AG20443 (cell line): ENCODE measurements around the gene PTPRN2.
"Not testable (repeated sequence)": the region's sequence is repeated elsewhere in the genome, so short reads cannot be mapped to it uniquely, and the experiment has no call there.

Experiments used
- DNase-seq: peaks from one replicate; pipeline ENCODE4 v3.0.0; 2012; ENCODE audit warnings: low spot score, mixed read lengths

Gene PTPRN2

DNA sequence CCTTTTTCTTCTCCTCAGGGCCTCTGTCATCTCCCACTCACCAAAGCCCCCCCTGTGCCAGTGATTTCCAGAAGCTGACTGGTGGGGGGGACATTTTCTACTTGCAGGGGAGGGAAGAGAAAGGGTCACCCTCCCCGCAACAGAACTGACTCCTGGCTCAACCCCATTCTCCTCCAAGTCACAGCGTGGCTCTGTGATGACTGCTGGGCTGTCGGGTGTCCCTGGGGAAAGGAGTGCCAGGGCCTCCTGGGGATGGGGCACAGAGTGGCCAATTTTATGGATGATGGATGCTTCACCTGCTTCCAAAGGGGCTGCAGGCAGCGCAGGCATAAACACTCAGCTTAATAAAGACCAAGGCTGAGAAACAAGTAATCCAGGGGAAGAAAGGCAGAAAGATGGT, 523.0 kb downstream of the PTPRN2 start:
- DNase-seq, result no peak

DNA sequence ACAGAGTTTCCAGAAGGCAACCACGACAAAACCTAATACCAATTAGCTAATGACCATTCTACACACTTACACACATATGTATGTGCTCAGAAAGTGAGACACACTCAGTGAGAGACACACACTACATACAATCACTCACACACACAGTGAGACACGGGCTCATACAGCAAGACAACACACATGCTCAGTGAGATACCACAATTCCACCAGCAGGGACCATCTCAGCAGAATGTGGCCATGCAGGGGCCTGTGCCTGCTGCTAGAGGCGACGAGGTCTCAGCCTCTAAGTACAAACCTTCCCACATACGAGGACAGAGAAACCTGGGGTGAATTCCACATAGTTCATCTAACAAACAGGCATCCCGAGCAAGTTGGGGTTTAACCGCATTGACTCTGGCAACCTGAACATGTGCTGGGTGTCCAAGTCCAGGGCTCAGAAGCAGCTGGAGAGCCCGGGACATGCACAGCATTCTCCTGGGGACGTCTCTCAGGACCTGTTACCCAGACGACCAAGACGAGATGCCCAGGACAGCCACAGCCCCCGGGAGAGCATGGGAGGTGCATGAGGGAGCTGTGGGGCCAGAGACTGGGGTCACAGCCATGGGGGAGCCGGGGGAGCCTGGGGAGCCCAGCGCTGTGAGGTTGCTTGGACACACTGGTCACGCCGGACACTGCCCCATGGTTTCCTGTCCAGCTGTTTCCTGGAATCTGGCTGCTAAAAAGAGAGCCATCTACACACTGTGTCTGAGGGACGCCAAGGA, 523.6 kb downstream of the PTPRN2 start:
- no peak for DNase-seq

DNA sequence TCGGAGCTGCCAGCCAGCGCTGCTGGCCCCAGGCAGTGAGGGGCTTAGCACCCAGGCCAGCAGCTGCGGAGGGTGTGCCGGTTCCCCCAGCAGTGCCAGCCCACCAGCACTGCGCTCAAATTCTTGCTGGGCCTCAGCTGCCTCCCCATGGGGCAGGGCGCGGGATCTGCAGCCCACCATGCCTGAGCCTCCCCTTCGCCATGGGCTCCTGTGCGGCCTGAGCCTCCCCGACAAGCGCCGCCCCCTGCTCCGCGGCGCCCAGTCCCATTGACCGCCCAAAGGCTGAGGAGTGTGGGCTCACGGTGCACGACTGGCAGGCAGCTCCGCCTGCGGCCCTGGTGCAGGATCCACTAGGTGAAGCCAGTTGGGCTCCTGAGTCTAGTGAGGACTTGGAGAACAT, 525.0 kb downstream of the PTPRN2 start:
- DNase-seq, result no peak

DNA sequence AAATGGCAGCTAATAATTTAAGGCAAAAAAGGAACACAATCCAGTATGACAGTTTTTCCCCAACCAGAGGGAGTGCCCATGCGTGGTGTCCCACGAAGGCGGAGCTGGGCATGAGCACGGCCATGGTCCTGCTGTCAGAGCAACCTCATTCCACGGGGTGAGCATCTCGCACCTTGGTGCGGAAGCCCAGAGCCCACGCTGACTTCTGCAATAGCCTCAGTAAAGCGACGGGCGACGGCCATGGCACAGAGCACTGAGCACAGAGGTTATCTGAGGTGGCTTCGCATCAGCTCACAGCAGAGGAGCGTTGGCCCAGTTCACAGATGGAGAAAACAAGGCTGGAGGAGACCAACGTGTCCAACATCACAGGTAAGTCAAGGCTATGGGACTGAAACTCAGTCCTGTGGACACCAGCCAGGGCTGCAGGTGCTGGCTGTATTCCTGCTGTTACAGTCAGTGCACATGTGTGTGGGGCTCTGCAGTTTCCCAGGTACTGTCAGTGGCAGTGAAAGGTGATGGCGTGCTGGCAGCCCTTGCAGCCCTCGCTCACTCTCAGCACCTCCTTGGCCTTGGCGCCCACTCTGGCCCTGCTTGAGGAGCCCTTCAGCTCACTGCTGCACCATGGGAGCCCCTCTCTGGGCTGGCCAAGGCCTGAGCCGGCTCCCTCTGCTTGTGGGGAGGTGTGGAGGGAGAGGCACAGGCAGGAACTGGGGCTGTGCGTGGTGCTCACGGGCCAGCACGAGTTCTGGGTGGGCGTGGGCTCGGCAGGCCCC, 525.6 kb downstream of the PTPRN2 start:
- no peak for DNase-seq

DNA sequence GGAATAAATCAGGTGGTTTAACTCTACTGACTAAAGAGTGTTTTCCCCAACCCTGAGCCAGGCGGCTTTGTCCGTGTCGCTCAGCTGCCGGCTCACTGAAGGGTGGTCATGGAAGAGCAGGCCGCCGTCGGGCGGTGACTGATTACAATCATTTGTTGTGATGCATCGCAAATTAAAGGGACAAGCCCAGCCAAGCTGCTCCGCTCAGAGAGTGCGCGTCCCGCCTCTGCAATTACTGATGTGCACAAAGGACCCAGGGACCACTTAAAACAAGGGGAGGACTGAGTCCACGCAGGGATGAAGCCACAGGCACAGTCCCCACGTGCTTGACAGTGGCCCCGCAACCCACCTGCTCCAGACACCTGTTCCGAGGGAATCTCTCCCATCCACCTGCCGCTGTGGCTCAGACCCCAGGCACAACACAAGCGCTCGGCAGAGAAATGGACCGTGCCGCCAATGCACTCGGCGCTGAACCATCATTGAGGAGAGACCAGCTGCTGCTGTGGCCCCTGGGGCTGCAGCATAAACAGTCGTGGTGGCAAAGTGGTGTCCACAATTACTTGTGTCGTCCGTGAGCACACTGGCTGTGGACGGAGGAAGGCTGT, 526.5 kb downstream of the PTPRN2 start:
- DNase-seq, result no peak

DNA sequence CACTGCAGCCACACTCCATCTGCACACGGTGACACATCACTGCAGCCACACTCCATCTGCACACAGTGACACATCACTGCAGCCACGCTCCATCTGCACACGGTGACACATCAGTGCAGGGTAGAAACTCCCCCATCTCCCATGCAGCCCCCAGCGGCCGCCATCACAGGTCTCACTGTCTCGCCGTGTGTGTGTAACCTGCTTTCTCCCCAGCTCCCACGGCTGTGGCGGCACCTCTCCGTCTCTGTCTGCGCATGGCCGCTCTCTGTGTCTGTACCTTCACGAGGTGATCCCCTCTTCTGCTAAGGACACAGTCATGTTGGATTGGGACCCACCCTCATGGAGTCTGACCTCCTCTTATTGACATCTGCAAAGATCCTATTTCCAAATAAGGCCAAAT, 527.4 kb downstream of the PTPRN2 start:
- DNase-seq, result no peak

DNA sequence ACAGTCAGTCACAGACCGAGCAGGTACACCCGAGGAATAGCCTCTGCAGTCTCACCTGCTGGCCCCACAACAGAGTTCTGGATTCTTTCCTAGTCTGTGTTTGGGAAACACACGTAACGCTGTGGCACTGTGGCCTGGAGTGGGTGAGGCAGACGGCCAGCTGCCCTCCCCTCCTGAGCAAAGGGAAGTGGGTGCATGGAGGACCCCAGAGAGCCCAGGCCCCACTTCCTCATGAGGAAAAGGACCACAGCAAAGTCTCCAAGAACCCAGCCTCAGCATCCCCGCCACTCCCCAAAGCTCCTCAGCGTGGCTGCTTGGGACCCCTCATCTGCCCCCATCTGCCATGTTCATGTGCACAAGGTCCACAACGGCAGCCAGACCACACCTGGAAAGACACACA, 530.2 kb downstream of the PTPRN2 start:
- DNase-seq, result no peak

DNA sequence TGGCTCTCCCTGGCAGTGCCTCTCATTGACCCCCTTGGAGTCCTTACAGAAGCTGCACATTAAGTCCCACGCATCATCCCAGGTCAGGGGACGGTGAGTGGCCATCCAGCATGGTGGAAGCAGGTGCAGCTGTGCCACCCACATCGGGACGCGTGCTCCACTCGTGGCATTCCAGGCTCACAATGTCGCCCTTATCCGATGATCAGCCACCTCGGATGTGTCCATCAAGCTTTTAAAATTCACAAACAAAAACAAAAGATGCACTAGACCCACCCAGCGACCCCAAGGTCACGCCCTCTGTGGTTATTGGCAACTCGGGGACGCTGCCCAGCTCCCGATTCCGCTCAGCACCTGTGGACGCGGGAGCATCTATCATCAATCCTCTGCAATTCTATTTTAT, 530.9 kb downstream of the PTPRN2 start:
- no peak for DNase-seq

DNA sequence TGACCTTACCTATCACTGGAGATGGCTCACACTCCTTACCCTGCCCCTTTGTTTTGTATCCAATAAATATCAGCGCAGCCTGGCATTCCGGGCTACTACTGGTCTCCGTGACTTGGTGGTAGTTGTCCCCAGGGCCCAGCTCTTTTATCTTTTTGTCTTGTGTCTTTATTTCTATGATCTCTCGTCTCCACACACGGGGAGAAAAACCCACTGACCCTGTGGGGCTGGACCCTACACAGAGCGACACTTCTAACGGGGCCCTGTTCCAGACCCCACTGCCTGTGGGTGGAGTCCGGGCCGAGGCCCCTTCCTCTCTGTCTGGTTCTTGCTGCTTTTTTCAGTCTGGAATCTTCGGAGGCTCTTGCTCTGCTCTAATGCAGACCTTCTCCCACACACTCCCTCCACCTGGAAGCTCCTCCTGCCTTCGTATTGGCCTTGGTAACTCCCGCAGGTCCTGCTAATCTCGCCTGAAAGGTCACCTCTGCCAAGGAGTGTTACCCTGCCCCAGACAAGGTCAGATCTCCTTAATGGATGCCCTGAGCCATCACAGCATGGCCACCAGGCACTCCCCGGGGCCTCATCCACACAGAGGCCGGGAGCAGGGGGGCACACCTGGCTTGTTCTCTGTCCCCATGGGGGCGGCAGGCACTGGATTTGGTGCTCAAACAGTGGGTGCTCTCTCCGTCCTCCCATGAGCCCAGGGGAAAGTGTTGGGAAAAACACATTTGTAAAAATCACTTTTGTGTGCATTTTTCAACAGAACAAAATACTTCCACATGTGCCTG, 531.7 kb downstream of the PTPRN2 start:
- DNase-seq, result no peak

DNA sequence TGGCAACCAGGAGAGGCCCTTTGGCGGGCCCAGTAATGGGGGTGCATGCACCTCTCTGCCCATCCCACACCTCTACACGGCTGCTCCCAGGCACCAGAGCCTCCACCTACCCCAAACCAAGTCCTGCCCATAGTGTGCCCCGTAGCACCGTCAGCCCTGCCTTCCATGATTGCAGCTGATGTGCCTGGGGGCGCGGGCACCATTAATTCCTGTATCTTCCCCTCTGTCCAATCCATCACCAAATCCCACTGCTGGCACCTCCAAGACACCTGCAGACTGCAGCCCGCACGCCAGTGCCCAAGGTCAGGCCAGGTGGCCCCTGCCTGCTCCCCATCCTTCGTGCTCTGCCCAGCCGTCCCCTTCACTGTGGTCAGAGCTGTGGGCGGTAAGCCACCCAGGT, 533.0 kb downstream of the PTPRN2 start:
- DNase-seq, result no peak

DNA sequence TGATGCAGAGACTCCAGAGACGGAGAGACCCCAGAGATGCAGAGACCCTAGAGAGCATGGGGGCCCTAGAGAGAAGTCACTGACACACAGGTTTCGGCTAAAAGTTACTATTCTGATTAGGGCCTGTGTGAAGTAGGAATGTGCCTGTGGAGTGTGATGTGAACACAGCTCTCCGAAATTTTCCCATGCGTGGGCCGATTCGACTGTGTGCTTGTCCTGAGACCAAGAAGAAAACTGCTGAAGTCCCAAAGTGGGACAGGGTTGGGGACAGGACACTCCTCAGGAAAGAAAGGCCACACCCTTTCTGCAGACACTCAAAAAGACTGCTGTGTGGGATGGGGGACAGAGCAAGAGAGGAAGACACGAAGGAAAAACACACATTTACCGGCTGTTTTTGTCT, 533.5 kb downstream of the PTPRN2 start:
- DNase-seq, result no peak

DNA sequence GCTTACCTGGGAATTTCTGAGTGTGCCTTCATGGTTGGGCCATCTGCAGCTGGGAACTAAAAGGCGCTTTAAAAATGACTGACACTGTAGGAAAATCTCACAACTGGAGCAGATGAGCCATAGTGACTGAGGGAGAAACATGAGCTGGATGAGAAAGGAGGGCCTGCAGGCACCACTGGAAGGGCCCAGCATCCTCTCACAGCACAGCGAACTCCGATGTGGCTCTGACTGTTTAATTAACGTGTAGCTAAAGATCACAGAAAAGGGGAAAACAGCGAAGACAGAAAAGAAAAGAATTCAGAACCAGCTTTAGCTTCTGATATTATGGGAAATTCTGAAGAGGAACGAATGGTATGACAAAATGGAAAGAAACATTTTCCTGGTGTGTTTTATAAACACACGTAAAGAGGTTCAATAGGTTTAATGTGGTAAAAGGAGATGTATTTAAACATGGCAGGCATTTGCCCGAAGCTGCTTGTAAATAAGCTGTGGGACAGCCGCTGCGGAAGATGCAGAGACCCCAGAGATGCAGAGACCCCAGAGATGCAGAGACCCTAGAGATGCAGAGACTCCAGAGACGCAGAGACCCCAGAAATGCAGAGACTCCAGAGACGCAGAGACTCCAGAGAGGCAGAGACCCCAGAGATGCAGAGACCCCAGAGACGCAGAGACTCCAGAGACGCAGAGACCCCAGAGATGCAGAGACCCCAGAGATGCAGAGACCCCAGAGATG, 534.3 kb downstream of the PTPRN2 start:
- no peak for DNase-seq

DNA sequence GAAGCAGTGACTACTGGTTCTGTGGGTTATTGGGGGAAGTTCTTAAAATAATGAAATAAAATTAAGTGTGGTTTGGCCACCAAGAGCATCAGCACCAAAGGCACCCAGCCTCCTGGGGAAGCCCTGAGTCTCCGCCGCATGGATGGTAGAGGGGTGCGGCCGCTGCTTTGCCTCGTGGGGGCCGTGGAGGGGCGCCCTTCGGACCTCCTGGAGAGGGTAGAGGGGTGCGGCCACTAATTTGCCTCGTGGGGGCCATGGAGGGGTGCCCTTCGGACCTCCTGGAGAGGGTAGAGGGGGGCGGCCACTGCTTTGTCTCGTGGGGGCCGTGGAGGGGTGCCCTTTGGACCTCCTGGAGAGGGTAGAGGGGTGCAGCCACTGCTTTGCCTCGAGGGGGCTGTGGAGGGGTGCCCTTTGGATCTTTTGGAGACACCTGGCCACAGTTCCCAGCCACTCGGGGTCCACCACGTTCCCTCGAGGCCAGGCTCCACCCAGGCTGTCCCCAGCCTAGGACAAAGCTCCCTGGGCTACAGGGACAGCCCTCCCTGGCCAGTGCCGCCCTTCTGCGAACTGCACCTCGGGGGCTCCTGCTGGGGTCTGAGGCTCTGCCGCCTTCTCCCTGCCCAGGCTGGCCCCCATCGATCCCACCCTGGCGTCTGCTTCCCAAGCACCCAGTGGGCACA, 535.1 kb downstream of the PTPRN2 start:
- DNase-seq, result no peak

DNA sequence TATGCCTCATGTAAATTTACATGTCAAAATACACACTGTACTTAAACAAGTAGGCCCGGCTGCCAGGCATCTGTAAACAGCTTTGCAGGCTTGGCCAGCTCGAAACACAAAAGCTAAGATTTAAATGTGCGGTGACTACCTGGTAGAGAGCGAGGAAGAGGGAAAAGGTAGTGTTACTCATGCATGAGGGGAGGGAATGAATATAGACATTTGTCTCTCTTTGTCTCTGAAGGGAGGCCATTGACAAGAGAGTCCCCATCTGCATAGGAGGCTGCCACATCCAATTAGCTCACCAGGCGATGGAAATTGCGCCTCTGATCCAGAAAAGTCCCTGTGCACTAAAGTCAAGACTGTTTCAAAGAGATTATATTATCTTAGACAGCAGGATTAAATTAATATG, 535.8 kb downstream of the PTPRN2 start:
- no peak for DNase-seq

DNA sequence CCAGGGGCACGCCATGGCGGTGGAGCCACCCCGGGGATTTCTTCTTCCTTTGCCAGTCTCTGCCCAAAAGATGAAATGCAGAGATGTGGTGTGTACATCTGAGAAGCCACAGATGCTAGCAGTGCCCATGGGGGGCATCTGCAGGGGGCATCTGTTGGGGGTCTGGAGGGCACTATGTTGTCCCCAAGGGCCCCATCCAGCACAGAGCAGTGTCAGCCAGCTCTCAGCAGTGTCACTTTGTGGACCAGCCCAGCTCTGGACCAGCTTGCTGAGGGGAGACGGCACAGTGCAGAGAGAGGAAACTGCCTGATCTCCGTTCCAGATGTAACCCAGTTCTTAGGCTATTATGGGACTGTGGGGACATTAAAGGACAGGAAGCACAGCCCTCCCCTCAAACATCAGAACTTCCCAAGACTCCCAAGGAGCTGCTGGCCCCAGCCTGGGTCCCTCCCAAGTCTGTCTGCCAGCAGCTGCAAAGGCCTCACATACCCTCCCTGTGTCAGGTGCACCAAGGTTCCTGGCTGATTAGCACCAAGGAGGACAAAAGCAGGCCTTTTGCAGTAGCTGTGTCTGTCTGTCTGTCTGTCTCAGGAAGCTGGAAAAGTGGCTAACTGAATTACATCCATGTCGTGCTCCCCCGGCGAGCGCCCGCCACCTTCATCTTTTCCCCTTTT, 536.5 kb downstream of the PTPRN2 start:
- DNase-seq, result no peak

DNA sequence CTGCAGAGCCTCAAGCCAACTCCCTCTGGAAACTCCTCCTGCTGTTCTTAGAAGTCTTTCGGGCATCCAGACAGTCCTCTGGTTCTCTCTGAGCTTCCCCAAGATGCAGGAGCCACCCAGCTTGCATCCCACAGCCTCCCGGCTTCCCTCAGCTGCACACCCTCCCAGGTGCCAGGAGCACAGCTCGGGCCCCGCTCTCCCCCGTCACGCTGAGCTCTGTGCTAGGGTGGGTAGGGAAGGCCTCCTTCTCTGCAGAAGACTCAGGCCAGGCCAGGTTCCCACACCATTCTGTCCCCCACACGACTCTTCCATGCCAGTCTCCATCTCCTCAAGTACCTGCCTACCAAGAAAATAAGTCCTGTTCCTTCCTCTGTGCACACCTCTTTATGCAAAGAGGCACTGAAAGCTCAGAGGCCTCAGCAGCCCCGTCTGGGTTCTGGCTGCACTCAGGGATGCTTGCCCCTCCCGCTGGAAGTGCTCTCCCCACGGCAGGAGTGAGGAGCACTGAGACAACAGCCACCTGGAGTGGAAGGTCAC, 537.1 kb downstream of the PTPRN2 start:
- no peak for DNase-seq

DNA sequence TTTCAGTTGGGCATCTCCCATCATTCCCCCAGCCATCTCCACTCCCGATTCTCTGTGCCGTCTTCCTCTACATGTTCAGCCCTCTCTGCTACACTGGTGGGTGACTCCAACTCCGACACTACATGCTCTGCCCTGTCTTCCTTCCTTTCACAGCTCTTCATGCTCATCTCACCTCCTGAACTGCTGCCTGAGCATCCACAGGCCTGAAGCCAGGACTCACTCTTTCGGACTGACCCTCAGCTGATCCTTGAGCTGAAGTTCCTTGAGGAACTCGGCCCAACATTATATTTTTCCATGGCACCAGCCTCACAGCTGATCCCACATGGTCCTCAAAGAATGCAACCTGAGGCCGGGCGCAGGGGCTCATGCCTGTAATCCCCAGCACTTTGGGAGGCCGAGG, 538.4 kb downstream of the PTPRN2 start:
- DNase-seq, result no peak

DNA sequence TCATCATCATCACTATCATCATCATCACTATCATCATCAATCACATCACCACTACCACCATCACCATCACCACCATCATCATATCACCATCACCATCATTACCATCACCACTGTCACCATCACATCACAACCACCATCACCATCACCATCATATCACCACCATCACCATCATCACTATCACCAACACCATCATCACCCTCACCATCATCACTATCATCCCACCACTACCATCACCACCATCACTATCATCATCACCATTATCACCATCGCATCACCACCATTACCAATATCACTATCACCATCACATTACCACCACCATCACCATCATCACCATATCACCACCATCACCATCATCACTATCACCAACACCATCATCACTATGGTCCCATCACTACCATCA, 539.1 kb downstream of the PTPRN2 start:
- no peak for DNase-seq

DNA sequence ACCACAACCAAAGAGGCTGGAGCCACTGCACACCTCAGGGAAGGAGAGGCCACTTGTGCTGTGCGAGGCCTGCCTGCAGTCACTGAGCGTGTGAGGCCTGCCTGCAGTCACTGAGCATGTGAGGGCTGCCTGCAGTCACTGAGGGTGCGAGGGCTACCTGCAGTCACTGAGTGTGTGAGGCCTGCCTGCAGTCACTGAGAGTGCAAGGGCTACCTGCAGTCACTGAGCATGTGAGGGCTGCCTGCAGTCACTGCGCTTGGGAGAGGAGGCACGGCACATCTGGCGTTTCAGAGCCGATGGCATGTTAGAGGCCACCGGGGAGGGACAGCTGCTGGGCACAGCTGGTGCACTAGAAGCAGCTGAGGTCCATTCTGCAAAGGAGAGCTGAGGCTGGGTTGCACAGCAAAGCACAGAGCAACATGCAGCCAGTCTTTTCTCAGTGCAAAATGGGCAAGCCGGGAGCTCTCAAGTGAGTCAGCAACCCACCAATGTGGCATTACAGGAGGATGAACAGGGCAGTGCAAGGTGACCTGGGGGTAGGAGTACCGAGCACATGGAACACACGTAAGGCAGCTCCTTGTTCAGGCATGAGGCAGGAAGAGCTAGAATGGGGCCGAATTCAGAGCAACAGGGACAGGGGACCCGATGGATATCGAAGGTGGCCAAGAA, 540.1 kb downstream of the PTPRN2 start:
- DNase-seq, result no peak

DNA sequence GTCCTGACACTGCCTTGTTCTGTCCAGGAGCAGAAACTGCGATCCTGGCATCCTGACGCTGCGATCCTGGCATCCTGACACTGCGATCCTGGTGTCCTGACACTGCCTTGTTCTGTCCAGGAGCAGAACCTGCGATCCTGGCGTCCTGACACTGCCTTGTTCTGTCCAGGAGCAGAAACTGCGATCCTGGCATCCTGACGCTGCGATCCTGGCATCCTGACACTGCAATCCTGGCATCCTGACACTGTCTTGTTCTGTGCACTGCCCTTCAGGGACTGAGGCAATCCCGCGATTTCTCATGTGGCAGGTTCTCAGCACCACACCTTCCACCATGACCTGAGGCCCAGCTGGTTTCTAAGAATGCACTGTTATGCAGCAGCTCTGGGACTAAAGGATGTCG, 541.4 kb downstream of the PTPRN2 start:
- not testable (repeated sequence) for DNase-seq
